ENCODE data around the gene GRM7.

The GRM7 gene

DNA sequence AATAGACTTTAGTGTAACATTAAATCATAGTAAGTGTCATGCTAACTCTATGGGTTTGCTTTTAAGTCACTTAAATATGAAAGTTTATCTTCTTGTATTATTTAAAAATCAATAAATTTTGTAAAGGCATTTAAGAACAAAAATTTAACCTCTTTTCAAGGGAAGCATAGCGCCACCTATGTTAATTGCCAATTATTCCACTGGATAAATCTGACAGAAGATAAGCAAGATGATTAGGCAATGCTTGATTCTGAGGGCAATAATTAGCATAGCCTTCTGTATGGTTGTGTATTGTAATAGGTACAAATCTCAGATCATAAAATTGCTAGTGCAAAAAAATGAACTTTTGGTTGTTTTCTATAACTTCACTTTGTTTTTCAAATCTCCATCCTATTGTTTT is 560.1 kb downstream of the GRM7 start:
- DNase-seq, result no peak

DNA sequence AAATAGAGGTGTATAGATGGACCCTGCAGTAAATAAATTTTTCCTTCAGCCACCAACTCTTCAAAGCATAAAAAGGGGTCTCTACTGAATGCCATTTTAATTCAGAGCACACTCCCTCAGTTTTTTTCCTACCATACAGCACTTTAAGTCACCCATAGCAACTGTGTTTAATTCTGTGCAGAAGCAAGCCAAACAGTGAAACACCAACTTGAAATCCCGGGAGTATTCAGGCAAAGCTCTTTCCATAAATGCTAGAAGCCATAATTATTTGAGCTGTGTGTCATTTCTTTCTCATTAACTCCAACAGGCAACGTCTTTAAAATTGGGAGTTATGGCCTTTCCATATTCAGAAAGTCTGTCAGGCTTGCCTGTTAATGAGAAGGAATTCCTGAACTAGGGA is 562.1 kb downstream of the GRM7 start:
- DNase-seq, result no peak

DNA sequence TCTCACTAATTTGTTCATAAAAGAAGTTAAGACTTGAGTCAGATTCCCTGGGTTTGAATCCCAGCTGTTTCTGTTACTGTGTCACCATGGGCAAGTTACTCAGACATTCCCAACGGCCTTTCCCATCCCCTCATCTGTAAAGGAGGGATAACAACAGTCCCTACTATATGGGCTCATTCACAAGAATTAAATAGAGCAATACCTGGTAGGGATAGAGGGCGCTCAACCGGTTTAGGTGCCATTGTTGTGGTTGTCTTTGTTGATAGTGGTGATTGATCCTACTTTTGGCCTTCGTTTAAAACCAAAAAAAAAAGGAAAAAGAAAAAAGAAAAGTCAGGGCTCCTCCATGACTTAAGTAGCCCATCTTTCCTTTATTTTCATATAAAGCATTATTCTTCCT is 563.1 kb downstream of the GRM7 start:
- DNase-seq, result no peak

DNA sequence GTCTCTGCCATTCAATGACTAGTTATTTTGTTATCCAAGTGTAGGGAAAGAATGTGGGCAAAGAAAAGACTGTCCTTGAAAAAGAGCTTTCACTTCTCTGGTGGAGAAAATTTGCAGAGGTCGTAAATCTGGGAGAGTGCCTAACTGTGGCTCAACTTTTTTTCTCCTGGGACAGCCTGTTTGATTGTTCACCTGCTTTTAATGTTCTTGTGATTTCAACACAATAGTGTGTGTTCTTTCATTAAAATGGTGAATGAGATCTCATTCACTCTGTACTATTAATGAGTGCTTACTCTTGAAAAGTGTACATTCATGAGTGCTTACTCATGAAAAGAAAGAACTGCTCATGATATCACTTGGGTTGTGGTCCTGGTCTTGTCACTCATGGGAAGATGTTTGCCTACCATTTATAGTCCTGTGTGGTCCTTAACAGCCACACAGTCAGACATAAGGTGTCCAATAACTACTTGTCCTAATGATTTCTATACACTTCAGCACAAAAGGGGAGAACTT is 567.3 kb downstream of the GRM7 start:
- no peak for DNase-seq

DNA sequence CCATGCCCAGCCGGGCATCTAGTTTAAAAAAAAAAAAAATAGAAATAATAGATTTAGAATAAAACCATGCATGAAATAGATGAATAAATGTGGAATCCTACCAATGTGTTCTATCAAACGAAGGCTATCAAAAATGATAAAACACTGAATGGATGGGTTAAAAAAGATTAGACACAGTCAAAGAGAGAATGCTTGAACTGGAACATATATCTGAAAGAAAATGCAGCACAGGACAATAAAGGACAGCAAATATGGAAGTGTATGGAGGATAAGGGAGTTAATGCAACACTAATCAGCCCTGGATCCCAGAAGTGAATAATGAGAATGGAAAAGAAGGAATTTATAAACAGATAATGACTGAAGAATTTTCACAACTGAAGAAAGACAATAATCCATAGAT is 571.7 kb downstream of the GRM7 start:
- no peak for DNase-seq

DNA sequence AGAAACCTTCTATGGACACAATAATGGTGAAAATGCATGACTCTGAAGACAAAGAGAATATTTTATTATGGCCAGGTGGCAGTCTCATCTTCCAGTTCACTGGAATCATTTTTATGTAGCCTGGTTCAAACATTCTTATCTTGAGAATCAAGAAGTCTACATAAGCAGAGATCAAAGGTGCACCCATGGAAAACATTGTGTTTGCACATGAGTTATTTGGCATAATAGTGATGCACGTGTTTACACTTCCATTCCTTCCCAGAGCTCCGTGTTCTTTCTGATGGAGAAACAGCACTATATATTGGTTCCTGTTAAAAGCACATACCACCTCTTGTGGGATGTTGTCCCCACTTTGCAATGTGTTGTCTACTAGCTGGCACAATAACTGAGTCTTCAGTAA is 572.2 kb downstream of the GRM7 start:
- DNase-seq, result no peak

DNA sequence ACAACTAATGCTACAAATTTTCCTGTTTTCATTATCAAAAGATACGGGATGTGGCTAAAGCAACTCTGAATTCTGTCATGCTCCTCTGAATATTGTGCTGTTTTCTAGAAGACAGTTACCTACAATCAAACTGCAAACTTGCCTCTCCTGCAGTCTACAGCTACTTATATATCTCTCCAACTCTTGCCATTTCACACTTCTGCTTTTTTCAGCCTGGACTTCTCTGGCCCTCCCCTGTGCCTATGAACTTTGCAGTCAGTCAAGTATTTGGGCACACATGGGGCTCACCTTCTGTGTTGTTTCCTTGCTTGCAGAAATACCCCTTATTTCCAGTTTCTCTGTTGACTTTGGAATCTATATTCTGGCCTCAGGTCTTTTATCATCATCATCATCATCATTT is 575.6 kb downstream of the GRM7 start:
- no peak for DNase-seq

DNA sequence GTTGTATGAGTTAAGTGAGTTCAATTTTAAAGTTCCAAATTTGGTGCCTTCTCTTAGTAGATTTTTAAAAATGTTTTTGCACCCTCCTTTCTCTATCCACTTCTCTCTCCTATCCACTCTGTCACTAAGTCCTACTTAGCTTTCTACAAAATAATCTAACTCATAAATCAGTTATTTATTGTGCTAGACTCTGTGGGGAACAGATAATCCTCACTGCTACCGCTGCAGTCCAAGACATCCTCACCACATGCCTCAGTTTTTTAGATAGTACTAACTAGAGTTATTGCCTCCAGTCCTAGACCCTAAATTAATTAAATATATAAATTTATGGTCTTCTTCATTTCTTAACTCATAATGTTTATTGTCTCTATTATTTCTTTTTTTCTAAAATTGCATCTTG is 576.3 kb downstream of the GRM7 start:
- DNase-seq, result no peak

GRCh38 chr3:7439101-7439680 is 578.3 kb downstream of the GRM7 start:
- DNase-seq, result no peak

- no peak for DNase-seq
These were observed 584.0 kb downstream of the GRM7 start for GRCh38 chr3:7444886-7445285.

DNA sequence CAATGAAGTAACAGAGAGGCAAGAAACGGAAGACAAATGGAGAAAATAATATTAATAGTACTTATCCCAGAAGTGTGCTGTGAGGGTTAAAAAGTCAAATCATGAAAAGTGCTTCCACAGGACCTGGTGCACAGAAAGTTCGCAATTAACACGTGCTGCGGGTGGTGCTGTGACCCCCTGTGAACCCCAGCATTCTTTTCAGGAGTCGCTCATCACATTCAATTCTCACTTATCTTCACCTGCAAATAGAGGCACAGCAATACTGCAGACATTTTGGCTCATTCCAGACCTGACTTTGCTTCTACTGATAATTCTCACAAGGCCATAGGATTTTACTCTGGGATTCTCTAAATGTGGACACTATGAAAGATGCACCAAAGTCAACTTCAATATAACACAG is 584.4 kb downstream of the GRM7 start:
- DNase-seq, result no peak

- DNase-seq, result no peak
These were observed 586.4 kb downstream of the GRM7 start for GRCh38 chr3:7447197-7447769.

GRCh38 chr3:7456386-7456785 is 595.5 kb downstream of the GRM7 start:
- no peak for DNase-seq

- DNase-seq, result no peak
These were observed 600.4 kb downstream of the GRM7 start for GRCh38 chr3:7461202-7461825.

GRCh38 chr3:7469866-7470265 is 609.0 kb downstream of the GRM7 start:
- DNase-seq, result no peak

GRCh38 chr3:7484636-7485035 is 623.7 kb downstream of the GRM7 start:
- no peak for DNase-seq

DNA sequence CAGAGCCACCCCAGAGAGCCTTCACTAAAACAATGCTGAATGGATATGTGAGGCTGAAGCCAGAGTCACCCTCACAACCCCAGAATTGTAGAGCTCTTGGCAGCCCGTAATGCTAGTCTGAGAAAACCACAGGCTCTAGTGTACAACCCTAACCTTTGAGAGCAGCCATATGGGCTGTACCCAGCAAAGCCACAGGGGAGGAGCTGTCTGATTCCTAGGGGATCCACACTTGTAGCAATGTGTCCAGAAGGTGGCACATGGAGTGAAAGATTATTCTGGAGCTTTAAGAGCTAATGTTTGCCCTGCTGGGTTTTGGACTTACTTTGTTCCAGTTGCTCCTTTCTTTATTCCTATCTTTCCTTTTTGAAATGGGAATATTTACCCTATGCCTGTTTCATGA is 626.8 kb downstream of the GRM7 start:
- no peak for DNase-seq

DNA sequence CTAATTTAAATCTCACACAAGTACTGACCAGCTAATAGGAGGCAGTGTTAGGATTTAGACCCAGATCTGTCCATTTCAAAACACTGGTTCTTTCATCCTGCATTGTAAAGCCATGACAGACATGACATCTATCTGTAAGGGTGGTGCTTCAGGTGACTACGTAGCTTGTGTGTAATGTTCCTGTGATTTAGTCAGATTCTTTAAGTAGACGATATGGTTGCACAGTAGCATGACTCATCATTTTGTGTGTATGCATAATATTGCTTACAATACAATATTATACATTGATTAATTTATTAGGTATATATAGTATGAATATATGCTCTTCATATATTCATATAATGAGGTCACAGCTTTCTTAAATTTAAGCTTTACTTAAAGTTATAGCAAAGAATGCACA is 628.5 kb downstream of the GRM7 start:
- no peak for DNase-seq

GRCh38 chr3:7498715-7499114 is 637.8 kb downstream of the GRM7 start:
- no peak for DNase-seq

DNA sequence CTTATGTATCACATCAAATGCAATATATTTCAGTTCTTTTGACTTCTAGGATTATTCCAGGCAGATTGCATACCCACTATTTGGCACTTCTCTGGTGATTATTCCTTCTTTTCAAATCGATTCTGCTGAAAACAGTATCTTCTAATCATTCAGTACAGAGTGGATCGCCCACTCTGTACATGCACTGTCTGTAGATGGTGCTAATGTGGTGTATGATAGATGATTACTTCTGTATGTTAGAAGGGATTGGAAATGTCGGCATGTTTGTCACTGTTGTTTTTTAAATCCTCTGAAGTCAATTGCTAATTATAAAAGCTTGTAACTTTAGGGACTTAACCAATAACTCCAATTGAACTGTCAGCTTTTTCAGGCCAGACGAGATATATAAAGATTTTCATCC is 642.5 kb downstream of the GRM7 start:
- DNase-seq, result no peak

DNA sequence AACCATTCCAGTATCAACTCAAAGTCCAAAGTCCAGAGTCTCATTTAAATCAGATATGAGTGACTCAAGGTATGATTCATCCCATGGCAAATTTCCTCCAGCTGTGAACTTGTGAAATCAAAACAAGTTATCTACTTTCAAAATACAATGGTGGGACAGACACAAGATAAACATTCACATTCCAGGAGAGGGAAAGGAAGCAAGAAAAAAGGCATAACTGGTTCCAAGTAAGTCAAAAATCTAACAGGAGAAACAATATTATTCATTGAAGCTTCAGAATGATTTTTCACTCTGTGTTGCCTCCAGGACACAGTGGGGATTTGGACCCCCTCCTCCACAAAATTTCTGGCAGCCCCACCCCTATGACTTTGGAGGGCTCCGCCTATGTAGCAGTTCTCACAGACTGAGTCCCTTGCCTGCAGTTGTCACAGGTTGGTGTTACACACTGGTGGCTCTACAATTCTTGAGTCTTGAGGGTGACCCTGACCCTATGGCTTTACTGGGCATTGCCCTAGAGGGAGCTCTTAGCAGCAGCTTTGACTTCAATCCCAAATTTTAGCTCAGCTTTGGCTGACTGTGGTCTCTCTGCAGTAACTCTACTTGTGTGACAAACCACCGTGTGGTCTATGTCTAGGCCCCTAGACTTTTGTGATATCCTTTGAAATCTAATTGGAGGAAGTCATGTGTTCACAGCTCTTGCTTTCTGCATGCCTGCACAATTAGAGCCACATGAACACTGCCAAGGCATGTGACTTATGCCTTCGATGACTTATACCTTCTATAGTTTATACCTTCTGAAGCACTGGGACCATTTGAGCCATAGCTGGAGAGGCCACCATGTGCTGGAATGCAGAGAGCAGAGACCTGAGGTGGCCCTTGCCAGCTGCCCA is 644.2 kb downstream of the GRM7 start:
- DNase-seq, result no peak

GRCh38 chr3:7506606-7507180 is 645.8 kb downstream of the GRM7 start:
- no peak for DNase-seq

GRCh38 chr3:7508821-7509220 is 647.9 kb downstream of the GRM7 start:
- DNase-seq, result no peak

Data from activated CD8-positive, alpha-beta memory T cell treated with anti-CD3 and anti-CD28 coated beads for 24 hours (primary cell).